Neuronal stem cell (in vitro differentiated cells): Measurements from ENCODE around the gene CDH6.
A peak's percentile ranks its signal among the peaks of the same experiment; 100 is the strongest.

Source experiments
- DNase-seq: peaks from one replicate; pipeline ENCODE4 v3.0.0-alpha.2; 2013; ENCODE audit warnings: low spot score
- H2AFZ ChIP-seq: one replicate; pipeline ENCODE4 v1.6.1; 2013; ENCODE audit warnings: mild to moderate bottlenecking, low read length, inconsistent platforms
- H2AK5ac ChIP-seq: 2 replicates; pipeline ENCODE4 v1.6.1; 2013; ENCODE audit warnings: low read depth, mild to moderate bottlenecking, inconsistent platforms, low read length, moderate library complexity, mixed read lengths
- H2BK120ac ChIP-seq: 2 replicates; pipeline ENCODE4 v1.6.1; 2013; ENCODE audit warnings: low read depth, mild to moderate bottlenecking, inconsistent platforms, low read length, moderate library complexity, mixed read lengths
- H2BK12ac ChIP-seq: one replicate; pipeline ENCODE4 v1.6.1; 2013; ENCODE audit warnings: low read length, inconsistent platforms
- H2BK15ac ChIP-seq: 2 replicates; pipeline ENCODE4 v1.6.1; 2013; ENCODE audit warnings: mild to moderate bottlenecking, low read length, inconsistent platforms, mixed read lengths
- H2BK5ac ChIP-seq: one replicate; pipeline ENCODE4 v1.6.1; 2013; ENCODE audit warnings: inconsistent platforms, mild to moderate bottlenecking, low read length, moderate library complexity
- H3K14ac ChIP-seq: one replicate; pipeline ENCODE4 v1.6.1; 2013; ENCODE audit warnings: low read length, inconsistent platforms
- H3K18ac ChIP-seq: 2 replicates; pipeline ENCODE4 v1.6.1; 2013; ENCODE audit warnings: low read length, inconsistent platforms
- H3K23ac ChIP-seq: 2 replicates; pipeline ENCODE4 v1.6.1; 2013; ENCODE audit warnings: low read depth, mild to moderate bottlenecking, mixed read lengths, low read length, inconsistent platforms; ENCODE audit not compliant: poor library complexity
- H3K27ac ChIP-seq: replicated peaks from 3 replicates; pipeline ENCODE4 v1.5.1; 2013; ENCODE audit warnings: low read length, inconsistent platforms
- H3K27me3 ChIP-seq, 3 experiments: 2 replicates each; pipeline ENCODE4 v1.6.1; 2013; ENCODE audit warnings: low read length in 3 of 3, mild to moderate bottlenecking in 2 of 3, inconsistent platforms in 1 of 3, low read depth in 1 of 3, mixed read lengths in 1 of 3, moderate library complexity in 1 of 3; ENCODE audit not compliant: control insufficient read depth in 3 of 3, insufficient read depth in 3 of 3
- H3K36me3 ChIP-seq, 2 donors: replicated peaks in 1 of 2; 2 replicates each; pipeline ENCODE4 v1.6.1; 2013; ENCODE audit warnings: low read length in 2 of 2; ENCODE audit not compliant: control insufficient read depth in 2 of 2, insufficient read depth in 2 of 2
- H3K4ac ChIP-seq: 2 replicates; pipeline ENCODE4 v1.6.1; 2013; ENCODE audit warnings: inconsistent platforms, mild to moderate bottlenecking, low read length, moderate library complexity
- H3K4me1 ChIP-seq, 2 donors: 1 replicate in 1 of 2; 2 replicates in 1 of 2; pipeline ENCODE4 v1.6.1; 2013; ENCODE audit warnings: low read length in 2 of 2, low read depth in 1 of 2; ENCODE audit not compliant: control insufficient read depth in 2 of 2, insufficient read depth in 1 of 2
- H3K4me2 ChIP-seq: one replicate; pipeline ENCODE4 v1.6.1; 2013; ENCODE audit warnings: mild to moderate bottlenecking, low read length, inconsistent platforms; ENCODE audit not compliant: insufficient read depth, poor library complexity, severe bottlenecking
- H3K4me3 ChIP-seq, 2 donors: 2 replicates each; pipeline ENCODE4 v1.5.1; 2013; ENCODE audit warnings: low read length in 2 of 2, mild to moderate bottlenecking in 2 of 2, inconsistent platforms in 1 of 2, moderate library complexity in 1 of 2
- H3K79me1 ChIP-seq: one replicate; pipeline ENCODE4 v1.6.1; 2013; ENCODE audit warnings: low read depth, mild to moderate bottlenecking, inconsistent platforms, low read length, moderate library complexity
- H3K9ac ChIP-seq: one replicate; pipeline ENCODE4 v1.6.1; 2013; ENCODE audit warnings: mild to moderate bottlenecking, low read depth, low read length, inconsistent platforms; ENCODE audit not compliant: poor library complexity
- H3K9me3 ChIP-seq, 2 donors: replicated peaks in 1 of 2; 2 replicates each; pipeline versions ENCODE3 to v1.6.1; 2013; ENCODE audit warnings: low read length in 2 of 2, mild to moderate bottlenecking in 2 of 2, inconsistent platforms in 1 of 2, low read depth in 1 of 2, mixed read lengths in 1 of 2, moderate library complexity in 1 of 2; ENCODE audit not compliant: control insufficient read depth in 2 of 2, insufficient read depth in 1 of 2
- H4K8ac ChIP-seq: one replicate; pipeline ENCODE4 v1.6.1; 2013; ENCODE audit warnings: low read depth, mild to moderate bottlenecking, inconsistent platforms, low read length, moderate library complexity
- H4K91ac ChIP-seq: one replicate; pipeline ENCODE4 v1.6.1; 2013; ENCODE audit warnings: low read length, low read depth, mild to moderate bottlenecking, inconsistent platforms; ENCODE audit not compliant: poor library complexity
- WGBS, 2 donors: extraction: QIAGEN DNeasy Blood & Tissue Kit; methylation state at CpG; one replicate each; pipeline ENCODE4 v1.1.7; 2013; ENCODE audit warnings: missing lambda C conversion rate in 2 of 2, mixed read lengths in 1 of 2; ENCODE audit not compliant: insufficient read length in 2 of 2, insufficient replicate concordance in 1 of 2; ENCODE audit errors: extremely low coverage in 2 of 2; 5-methylcytosine and 5-hydroxymethylcytosine counted together

CDH6 gene

DNA sequence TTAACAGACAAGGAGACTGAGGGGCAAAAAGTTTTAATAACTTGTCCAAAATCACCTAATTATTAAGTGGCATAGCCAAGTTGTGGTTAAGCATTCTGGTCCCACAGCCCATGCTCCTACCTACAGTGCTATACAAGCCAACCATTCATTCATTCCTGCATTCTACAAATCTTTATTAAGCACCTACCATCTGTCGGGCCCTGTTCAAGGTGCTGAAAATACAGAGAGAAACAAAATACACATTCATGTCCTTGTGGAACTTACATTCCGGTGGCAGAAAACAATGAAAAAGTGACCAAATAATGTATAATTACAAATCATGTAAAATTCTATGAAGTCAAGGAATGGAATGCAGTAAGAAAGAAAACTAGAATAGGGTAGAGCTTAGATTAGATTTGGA lies 27.8 kb upstream of the CDH6 start:
- no peak overlapping the region for H3K18ac ChIP-seq
- H3K9ac ChIP-seq: no peak overlapping the region

DNA sequence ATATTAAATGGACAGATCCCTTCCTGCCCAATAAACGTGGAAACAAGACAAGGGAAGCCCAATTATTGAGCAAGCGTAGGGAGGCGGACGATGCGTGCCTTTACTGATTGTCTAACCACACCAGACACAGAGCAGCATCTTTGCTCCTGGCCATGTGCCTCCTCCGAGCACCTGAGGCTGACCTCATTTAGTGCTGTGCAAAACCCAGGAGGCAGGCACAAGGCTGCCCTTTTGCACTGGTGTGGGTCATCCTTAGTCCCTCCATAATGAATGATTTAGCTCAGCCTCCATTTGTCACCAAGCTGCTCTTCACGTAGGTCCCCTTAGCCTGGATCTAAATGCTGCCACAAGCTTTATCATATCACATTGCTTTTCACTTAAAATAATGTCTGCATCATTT lies 24.1 kb upstream of the CDH6 start:
- no peak overlapping the region for H2BK15ac ChIP-seq
- no peak for DNase-seq

More for the DNA sequence above, 27.8 kb upstream of the CDH6 start:
- Histone ChIP-seq H3K36me3 (no peaks in the 10 kb centered on the region), H3K4me3 (no peak overlapping the region), H3K9me3 (peaks cover 0 to 21% of the 10 kb centered on the region in 2 donors), H2AK5ac (no peak overlapping the region), H3K23ac (no peak overlapping the region), H3K27ac (no peak overlapping the region), H2BK15ac (no peak overlapping the region), H3K14ac (no peak overlapping the region), H3K4me1 (peaks cover 4 to 17% of the 10 kb centered on the region in 2 donors), H2BK12ac (no peak overlapping the region), H3K4ac (no peak overlapping the region), H3K79me1 (no peaks in the 10 kb centered on the region), H3K27me3 (peaks cover 0 to 22% (median 0%) of the 10 kb centered on the region in 3 experiments), H2BK120ac (no peak overlapping the region), H2BK5ac (no peak overlapping the region), H3K4me2 (no peak overlapping the region), H2AFZ (no peak overlapping the region), H4K91ac (no peak overlapping the region), H4K8ac (no peak overlapping the region)
- DNase-seq: no peak
- no CpG with 5 or more reads among the region's 2 CpGs for WGBS, 2 donors

DNA sequence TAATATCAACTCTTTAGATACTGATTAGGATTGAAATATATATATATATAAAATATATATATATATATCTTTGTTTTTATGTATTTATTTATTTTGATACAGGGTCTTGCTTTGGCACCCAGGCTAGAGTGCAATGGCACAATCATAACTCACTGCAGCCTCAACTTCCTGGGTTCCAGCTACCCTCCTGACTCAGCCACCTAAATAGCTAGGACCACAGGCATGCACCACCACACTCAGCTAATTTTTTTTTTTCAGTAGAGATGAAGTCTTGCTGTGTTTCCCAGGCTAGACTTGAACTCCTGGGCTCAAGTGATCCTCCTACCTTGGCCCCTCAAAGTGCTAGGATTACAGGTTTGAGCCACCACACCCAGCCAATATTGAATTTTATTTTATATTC lies 20.6 kb upstream of the CDH6 start:
- no peak overlapping the region for H3K23ac ChIP-seq
- H3K9ac ChIP-seq: no peak overlapping the region
- no peak overlapping the region for H2BK120ac ChIP-seq
- H3K4me1 ChIP-seq: peaks cover 6 to 13% of the 10 kb centered on the region in 2 donors
- H3K36me3 ChIP-seq: no peaks in the 10 kb centered on the region
- no peak overlapping the region for H3K14ac ChIP-seq
- H3K27ac ChIP-seq: no peak overlapping the region
- no peak for DNase-seq
- no peaks in the 10 kb centered on the region for H3K27me3 ChIP-seq
- no peak overlapping the region for H3K4me2 ChIP-seq
- no peak overlapping the region for H4K8ac ChIP-seq
- no peak overlapping the region for H3K4ac ChIP-seq
- H3K4me3 ChIP-seq: no peak overlapping the region
- no peaks in the 10 kb centered on the region for H3K79me1 ChIP-seq
- no peak overlapping the region for H3K18ac ChIP-seq
- no peak overlapping the region for H2AK5ac ChIP-seq
- no peak overlapping the region for H2BK5ac ChIP-seq
- no peak overlapping the region for H4K91ac ChIP-seq
- H3K9me3 ChIP-seq: peaks cover 0 to 25% of the 10 kb centered on the region in 2 donors
- H2BK15ac ChIP-seq: no peak overlapping the region
- H2AFZ ChIP-seq: no peak overlapping the region
- H2BK12ac ChIP-seq: no peak overlapping the region

More for the DNA sequence above, 24.1 kb upstream of the CDH6 start:
- Histone ChIP-seq H3K14ac (no peak overlapping the region), H3K79me1 (no peaks in the 10 kb centered on the region), H3K27me3 (peaks cover 0 to 5% (median 0%) of the 10 kb centered on the region in 3 experiments), H4K91ac (no peak overlapping the region), H3K9me3 (peaks cover 0 to 18% of the 10 kb centered on the region in 2 donors), H2AK5ac (no peak overlapping the region), H3K36me3 (no peaks in the 10 kb centered on the region), H3K27ac (no peak overlapping the region), H2AFZ (no peak overlapping the region), H3K4me2 (no peak overlapping the region), H2BK120ac (no peak overlapping the region), H2BK5ac (no peak overlapping the region), H3K4ac (no peak overlapping the region), H2BK12ac (no peak overlapping the region), H4K8ac (no peak overlapping the region), H3K4me3 (no peak overlapping the region), H3K9ac (no peak overlapping the region), H3K4me1 (peaks cover 6 to 13% of the 10 kb centered on the region in 2 donors), H3K18ac (peak overlapping the region; percentile 72), H3K23ac (no peak overlapping the region)
- WGBS, 2 donors: no CpG with 5 or more reads among the region's 7 CpGs

DNA sequence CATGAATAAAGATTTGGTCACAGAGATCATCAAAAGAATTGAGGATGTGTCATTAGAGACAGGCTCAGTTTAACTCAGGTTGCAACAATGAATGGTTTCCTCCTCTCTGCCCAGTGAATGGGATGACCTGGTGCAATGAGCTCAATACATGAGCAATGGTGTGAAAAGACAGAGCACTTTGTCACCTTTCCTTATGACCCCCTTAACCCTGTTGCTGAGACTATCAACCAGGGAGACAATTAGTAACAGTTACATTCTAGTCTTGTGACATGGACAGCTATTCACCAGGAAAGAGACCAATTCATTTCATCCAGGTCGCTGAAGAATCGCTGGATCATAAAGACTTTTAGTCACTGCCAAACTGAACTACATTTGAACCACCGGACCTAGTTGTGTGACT lies 19.9 kb upstream of the CDH6 start:
- Histone ChIP-seq H3K79me1 (no peaks in the 10 kb centered on the region), H3K14ac (no peak overlapping the region), H3K23ac (no peak overlapping the region), H2BK120ac (no peak overlapping the region), H3K9me3 (peaks cover 0 to 23% of the 10 kb centered on the region in 2 donors), H4K91ac (no peak overlapping the region), H2AK5ac (no peak overlapping the region), H3K27me3 (no peaks in the 10 kb centered on the region), H3K4me3 (no peak overlapping the region), H3K4ac (no peak overlapping the region), H3K9ac (no peak overlapping the region), H3K4me1 (peaks cover 6 to 13% of the 10 kb centered on the region in 2 donors), H2BK12ac (no peak overlapping the region), H3K4me2 (no peak overlapping the region), H4K8ac (no peak overlapping the region), H2AFZ (no peak overlapping the region), H2BK15ac (no peak overlapping the region), H2BK5ac (no peak overlapping the region), H3K27ac (no peak overlapping the region), H3K36me3 (no peaks in the 10 kb centered on the region), H3K18ac (no peak overlapping the region)
- no CpG with 5 or more reads among the region's 3 CpGs for WGBS, 2 donors
- DNase-seq: peak; percentile 23
